Activated T-helper 1 cell treated with anti-CD3 and anti-CD28 coated beads, Interleukin-12 subunit alpha, Interleukin-12 subunit beta, Interleukin-2, Interleukin-4 antibody, amounts not matched to agents 30 ng/mL and 10 ng/mL and 1 ng/mL, durations not matched to agents 14 hours and 24 hours and 36 hours (primary cell): Measurements from ENCODE around the gene MAB21L2. TPM values are rescaled to one million over a fixed set of nuclear protein-coding genes. Genes with fewer than 3 reads are reported as not detected.
"Not testable (repeated sequence)": the region's sequence is repeated elsewhere in the genome, so short reads cannot be mapped to it uniquely, and the experiment has no call there.

Experiments
- DNase-seq: peaks from one replicate; pipeline ENCODE4 v3.0.0; 2021; ENCODE audit warnings: low spot score
- H3K27ac Mint-ChIP-seq: one replicate; pipeline ENCODE4 v1.8.0; 2021; ENCODE audit warnings: mild to moderate bottlenecking, mixed read lengths
- H3K27me3 Mint-ChIP-seq: one replicate; pipeline ENCODE4 v1.8.0; 2022; ENCODE audit warnings: mild to moderate bottlenecking, moderate library complexity, mixed read lengths; ENCODE audit not compliant: insufficient read depth
- H3K36me3 Mint-ChIP-seq: one replicate; pipeline ENCODE4 v1.8.0; 2021; ENCODE audit warnings: low read depth, mixed read lengths
- H3K4me1 Mint-ChIP-seq: one replicate; pipeline ENCODE4 v1.8.0; 2021; ENCODE audit warnings: low read depth, mixed read lengths
- H3K4me3 Mint-ChIP-seq: one replicate; pipeline ENCODE4 v1.8.0; 2021; ENCODE audit warnings: mild to moderate bottlenecking, moderate library complexity, mixed read lengths
- H3K9me3 Mint-ChIP-seq: one replicate; pipeline ENCODE4 v1.8.0; 2021; ENCODE audit warnings: mixed read lengths
- intact Hi-C: fragments of 100-400 bp; cut with micrococcal nuclease; formaldehyde crosslinking; loops from one replicate; pipeline ENCODE4 v1.15.1; 2024
- total RNA-seq: library from RNA; stranded (reverse); gene quantifications from 2 replicates; pipeline ENCODE4 v1.2.3, GENCODE V29; 2022

The MAB21L2 gene
- total RNA-seq, 1 donor from 2014 or later = not detected

GRCh38 chr4:150562751-150563150 is 19.2 kb upstream of the MAB21L2 start:
- DNase-seq = no peak
- intact Hi-C loops = no loop called here
- no peaks in the 10 kb centered on the region for H3K4me1 Mint-ChIP-seq
- no peaks in the 10 kb centered on the region for H3K27me3 Mint-ChIP-seq
- peaks cover 5% of the 10 kb centered on the region for H3K36me3 Mint-ChIP-seq
- H3K4me3 Mint-ChIP-seq = no peak overlapping the region
- H3K9me3 Mint-ChIP-seq = peaks cover 3% of the 10 kb centered on the region
- no peak overlapping the region for H3K27ac Mint-ChIP-seq

DNA sequence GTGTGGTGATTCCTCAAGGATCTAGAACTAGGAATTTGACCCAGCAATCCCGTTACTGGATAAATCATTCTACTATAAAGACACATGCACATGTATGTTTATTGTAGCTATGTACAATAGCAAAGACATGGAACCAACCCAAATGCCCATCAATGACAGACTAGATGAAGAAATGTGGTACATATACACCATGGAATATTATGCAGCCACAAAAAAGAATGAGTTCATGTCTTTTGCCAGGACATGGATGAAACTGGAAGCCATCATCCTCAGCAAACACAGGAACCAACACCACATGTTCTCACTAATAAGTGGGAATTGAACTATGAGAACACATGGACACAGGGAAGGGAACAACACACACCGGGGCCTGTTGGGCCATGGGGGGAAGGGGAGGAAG is 17.0 kb upstream of the MAB21L2 start:
- H3K9me3 Mint-ChIP-seq, H3K4me1 Mint-ChIP-seq, H3K4me3 Mint-ChIP-seq, intact Hi-C loops, H3K27me3 Mint-ChIP-seq, H3K36me3 Mint-ChIP-seq, H3K27ac Mint-ChIP-seq, DNase-seq: not testable (repeated sequence)

DNA sequence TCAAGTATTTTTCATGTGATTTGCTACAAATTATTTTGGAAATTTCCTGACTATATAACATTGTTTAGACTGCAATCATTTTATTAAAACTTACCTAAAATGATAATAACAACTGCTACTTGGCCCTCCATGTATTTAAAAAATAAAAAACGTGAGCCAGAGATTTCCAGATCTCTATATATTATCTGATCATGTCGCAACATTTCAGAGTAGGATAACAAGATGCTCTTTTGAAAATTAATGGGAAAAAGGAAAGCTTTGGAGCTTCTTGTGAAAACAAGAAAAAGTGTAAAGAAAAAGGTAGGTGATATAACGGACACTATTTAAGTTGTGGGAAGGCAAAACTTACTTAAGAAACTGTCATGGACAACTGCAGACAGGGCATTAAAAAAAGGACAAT is 14.9 kb upstream of the MAB21L2 start:
- Mint-ChIP-seq H3K9me3 (peaks cover 3% of the 10 kb centered on the region), H3K27ac (no peak overlapping the region), H3K4me1 (no peaks in the 10 kb centered on the region), H3K27me3 (no peaks in the 10 kb centered on the region), H3K4me3 (no peak overlapping the region), H3K36me3 (peaks cover 5% of the 10 kb centered on the region)
- intact Hi-C loops = no loop called here
- DNase-seq = no peak

DNA sequence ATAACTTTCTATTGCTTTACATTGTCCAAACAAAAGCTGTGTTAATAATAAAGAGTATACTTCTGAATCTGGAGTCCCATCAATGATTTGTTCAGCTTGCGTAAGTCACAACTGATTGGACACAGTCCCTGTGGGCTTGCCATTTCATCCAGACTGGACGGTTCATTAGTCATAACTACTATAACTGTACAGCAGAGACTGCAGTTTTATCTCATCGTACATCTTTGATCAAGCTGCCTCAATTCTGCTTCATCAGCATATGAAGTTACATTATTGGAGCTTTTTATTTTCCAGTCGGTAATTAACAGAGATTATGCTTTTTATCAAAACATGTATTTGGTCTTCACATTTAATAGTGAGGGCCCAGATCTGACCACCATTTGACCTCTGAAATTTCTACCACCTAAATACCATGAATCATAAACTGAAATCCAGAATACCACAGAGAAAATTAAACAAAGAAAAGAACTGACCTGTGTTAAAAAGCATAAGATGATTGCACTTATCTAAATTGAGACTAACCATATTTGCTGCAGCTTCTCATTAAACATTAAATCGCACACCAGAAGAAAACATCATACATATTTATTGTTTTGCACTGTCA is 12.5 kb upstream of the MAB21L2 start:
- Mint-ChIP-seq H3K27me3 (no peaks in the 10 kb centered on the region), H3K9me3 (peaks cover 3% of the 10 kb centered on the region), H3K4me3 (no peak overlapping the region), H3K4me1 (peaks cover 6% of the 10 kb centered on the region), H3K27ac (no peak overlapping the region), H3K36me3 (no peaks in the 10 kb centered on the region)
- no peak for DNase-seq
- intact Hi-C loops = no loop called here

DNA sequence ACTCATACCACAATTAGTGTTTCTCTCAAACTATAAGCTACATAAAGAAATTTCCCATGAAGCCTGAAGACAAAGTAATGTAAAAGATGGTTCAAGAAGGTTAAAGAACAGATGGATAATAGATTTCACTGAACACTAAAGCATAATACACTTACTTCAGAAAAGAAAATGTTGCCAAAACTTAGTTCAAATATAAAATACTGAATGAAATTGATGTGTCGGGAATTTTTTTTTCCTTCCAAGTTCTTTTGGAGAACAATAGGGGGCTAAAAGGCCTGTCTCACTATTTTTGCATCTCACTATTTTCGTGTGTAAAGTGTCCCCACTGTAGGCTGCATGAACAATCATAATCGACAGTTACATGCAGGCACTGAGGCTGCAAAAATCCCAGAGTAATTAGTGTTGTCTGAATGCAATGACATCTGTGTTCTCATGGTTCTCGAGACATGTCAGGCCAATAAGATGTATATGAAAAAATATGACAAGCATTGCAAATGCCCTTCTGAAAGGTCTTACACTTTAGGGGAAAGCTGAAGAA is 11.9 kb upstream of the MAB21L2 start:
- DNase-seq = no peak
- intact Hi-C loops = loop anchor here (5.0 kb wide), 1 partner anchor 53 kb away; no protein-coding TSS in a partner anchor
- no peak overlapping the region for H3K27ac Mint-ChIP-seq
- H3K4me1 Mint-ChIP-seq = peaks cover 6% of the 10 kb centered on the region
- H3K27me3 Mint-ChIP-seq = no peaks in the 10 kb centered on the region
- H3K36me3 Mint-ChIP-seq = no peaks in the 10 kb centered on the region
- peaks cover under 1% of the 10 kb centered on the region for H3K9me3 Mint-ChIP-seq
- H3K4me3 Mint-ChIP-seq = no peak overlapping the region

- Mint-ChIP-seq H3K27me3 (no peaks in the 10 kb centered on the region), H3K4me1 (peaks cover 6% of the 10 kb centered on the region), H3K36me3 (no peaks in the 10 kb centered on the region), H3K4me3 (no peak overlapping the region), H3K9me3 (no peaks in the 10 kb centered on the region), H3K27ac (no peak overlapping the region)
- no peak for DNase-seq
- intact Hi-C loops = loop anchor here (5.0 kb wide), 1 partner anchor 54 kb away; no protein-coding TSS in a partner anchor
These were observed 11.1 kb upstream of the MAB21L2 start for GRCh38 chr4:150570862-150571261.

- no peak for DNase-seq
- Mint-ChIP-seq H3K4me1 (peaks cover 6% of the 10 kb centered on the region), H3K9me3 (no peaks in the 10 kb centered on the region), H3K4me3 (no peak overlapping the region), H3K27ac (no peak overlapping the region), H3K27me3 (no peaks in the 10 kb centered on the region), H3K36me3 (no peaks in the 10 kb centered on the region)
- intact Hi-C loops = loop anchor here (5.0 kb wide), 1 partner anchor 56 kb away; no protein-coding TSS in a partner anchor
These were observed 9.0 kb upstream of the MAB21L2 start for GRCh38 chr4:150572704-150573504.

- no peak overlapping the region for H3K27ac Mint-ChIP-seq
- intact Hi-C loops = loop anchor here (5.0 kb wide), 1 partner anchor 56 kb away; no protein-coding TSS in a partner anchor
- no peak overlapping the region for H3K4me3 Mint-ChIP-seq
- H3K9me3 Mint-ChIP-seq = no peaks in the 10 kb centered on the region
- H3K4me1 Mint-ChIP-seq = peaks cover 6% of the 10 kb centered on the region
- H3K36me3 Mint-ChIP-seq = no peaks in the 10 kb centered on the region
- DNase-seq = no peak
- no peaks in the 10 kb centered on the region for H3K27me3 Mint-ChIP-seq
These were observed 8.4 kb upstream of the MAB21L2 start for GRCh38 chr4:150573534-150573933.

GRCh38 chr4:150574678-150575077 is 7.3 kb upstream of the MAB21L2 start:
- Mint-ChIP-seq H3K36me3 (peaks cover 3% of the 10 kb centered on the region), H3K4me1 (peaks cover 6% of the 10 kb centered on the region), H3K27ac (no peak overlapping the region), H3K9me3 (no peaks in the 10 kb centered on the region), H3K27me3 (no peaks in the 10 kb centered on the region), H3K4me3 (no peak overlapping the region)
- no peak for DNase-seq
- intact Hi-C loops = loop anchor here (5.0 kb wide), 1 partner anchor 57 kb away; no protein-coding TSS in a partner anchor

DNA sequence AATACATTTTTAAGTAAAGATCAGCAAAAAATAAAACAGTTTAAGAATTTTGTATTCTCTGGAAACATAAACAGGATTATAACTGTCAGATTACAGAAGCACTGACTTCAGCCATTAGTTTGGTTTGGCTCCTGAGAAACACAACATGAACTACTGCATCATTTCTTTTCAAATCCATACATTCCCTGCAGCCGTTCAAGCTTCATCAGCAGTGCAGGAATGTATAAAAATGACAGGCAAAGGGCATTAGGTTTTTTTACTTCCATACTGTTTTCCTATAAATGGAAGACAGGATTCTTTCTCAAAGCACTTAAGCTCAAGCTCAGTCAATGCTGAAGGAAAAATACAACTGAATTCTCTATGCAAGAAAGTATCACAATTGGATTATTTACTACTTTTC is 4.2 kb upstream of the MAB21L2 start:
- Mint-ChIP-seq H3K36me3 (peaks cover 10% of the 10 kb centered on the region), H3K9me3 (no peaks in the 10 kb centered on the region)

GRCh38 chr4:150578745-150579501 is 3.0 kb upstream of the MAB21L2 start:
- no peak for DNase-seq
- intact Hi-C loops = no loop called here
- Mint-ChIP-seq H3K9me3 (no peaks in the 10 kb centered on the region), H3K27me3 (no peaks in the 10 kb centered on the region), H3K4me1 (no peaks in the 10 kb centered on the region), H3K4me3 (no peak overlapping the region), H3K27ac (no peak overlapping the region), H3K36me3 (peaks cover 17% of the 10 kb centered on the region)

More for the DNA sequence above, 4.2 kb upstream of the MAB21L2 start:
- Mint-ChIP-seq H3K27me3 (no peaks in the 10 kb centered on the region), H3K4me3 (no peak overlapping the region), H3K27ac (no peak overlapping the region), H3K4me1 (peaks cover 6% of the 10 kb centered on the region)
- intact Hi-C loops = no loop called here
- no peak for DNase-seq

DNA sequence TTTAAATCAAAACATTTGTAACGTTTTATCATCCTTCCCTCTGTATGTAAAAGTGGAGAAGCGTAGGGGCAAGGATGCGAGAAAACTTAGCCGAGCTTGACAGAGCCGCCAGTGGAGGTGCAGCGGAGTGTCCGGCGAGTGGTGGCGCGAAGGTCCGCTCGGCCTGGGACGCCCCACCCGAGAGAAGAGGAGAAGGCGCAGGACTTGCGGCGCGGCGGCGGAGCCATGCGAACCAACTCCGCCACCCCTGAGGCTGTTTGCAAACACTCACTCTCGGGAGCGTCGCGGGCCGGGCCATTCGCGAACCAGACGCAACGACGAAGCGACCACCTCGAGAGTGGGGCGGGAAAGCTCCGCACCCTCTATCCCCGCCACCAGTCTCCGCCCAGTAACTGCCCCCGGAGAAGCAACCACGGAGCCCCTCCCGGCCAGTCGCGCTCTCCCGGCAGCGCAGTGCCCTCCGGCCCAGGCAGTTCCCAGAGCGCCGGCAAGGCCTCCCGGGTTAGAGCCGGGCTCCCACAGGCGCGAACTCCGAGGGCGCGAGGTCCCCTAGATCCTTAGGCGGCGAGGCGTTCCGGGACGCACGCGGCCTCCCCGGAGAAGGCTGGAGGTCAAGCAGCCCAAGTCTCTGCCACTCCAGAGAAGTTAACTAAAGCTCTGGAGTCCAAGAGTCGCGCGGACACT is 2.3 kb upstream of the MAB21L2 start:
- Mint-ChIP-seq H3K36me3 (peaks cover 19% of the 10 kb centered on the region), H3K4me1 (no peaks in the 10 kb centered on the region), H3K27me3 (no peaks in the 10 kb centered on the region), H3K9me3 (no peaks in the 10 kb centered on the region), H3K4me3 (no peak overlapping the region), H3K27ac (no peak overlapping the region)
- intact Hi-C loops = no loop called here
- no peak for DNase-seq
